Stimulated activated CD4-positive, alpha-beta T cell treated with anti-CD3 and anti-CD28 coated beads, Interleukin-12 subunit alpha, Interleukin-12 subunit beta, amount 100 ng/mL, for 4 hours (primary cell): ENCODE data around the gene C1orf105.

ENCODE experiments used
- DNase-seq: peaks from one replicate; pipeline ENCODE4 v3.0.0-alpha.2; 2020

Gene C1orf105

DNA sequence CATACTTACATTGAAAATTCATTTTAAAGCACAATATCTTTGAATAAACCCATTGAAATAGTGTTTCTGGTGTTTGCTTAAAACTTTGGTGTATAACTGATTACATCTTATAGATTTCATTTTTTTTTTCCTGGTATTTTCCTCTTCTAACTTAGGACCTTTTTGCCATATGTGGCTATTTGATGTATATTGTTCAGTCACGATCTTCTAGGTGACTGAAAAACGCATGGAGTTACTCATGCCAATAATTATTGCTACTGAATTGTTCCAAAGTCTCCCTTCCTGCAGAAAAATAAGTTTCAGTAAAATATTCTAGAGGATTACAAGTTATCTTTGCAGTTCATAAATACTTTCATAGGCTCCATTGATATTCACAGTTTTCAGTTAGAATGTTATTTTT is 22.9 kb upstream of the C1orf105 start:
- no peak for DNase-seq

DNA sequence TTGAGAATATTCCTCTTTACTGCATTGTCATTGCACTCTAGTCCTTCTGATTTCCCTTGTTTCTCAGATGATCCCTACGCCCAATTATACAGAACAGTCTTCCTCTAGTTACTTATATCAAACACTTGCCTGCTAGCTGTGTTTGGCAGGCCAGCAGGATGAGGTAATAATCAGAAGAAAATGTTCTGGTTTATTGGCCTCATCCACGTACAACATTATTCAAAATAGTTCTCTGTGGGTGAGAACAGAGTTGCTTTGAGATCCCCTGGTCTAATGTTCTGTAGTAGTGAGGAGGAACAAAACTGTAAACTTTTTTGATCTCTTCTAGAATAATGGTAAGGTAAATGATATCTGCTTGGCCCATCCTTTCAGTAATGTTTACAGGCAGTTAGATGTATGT is 22.3 kb upstream of the C1orf105 start:
- DNase-seq, result no peak

DNA sequence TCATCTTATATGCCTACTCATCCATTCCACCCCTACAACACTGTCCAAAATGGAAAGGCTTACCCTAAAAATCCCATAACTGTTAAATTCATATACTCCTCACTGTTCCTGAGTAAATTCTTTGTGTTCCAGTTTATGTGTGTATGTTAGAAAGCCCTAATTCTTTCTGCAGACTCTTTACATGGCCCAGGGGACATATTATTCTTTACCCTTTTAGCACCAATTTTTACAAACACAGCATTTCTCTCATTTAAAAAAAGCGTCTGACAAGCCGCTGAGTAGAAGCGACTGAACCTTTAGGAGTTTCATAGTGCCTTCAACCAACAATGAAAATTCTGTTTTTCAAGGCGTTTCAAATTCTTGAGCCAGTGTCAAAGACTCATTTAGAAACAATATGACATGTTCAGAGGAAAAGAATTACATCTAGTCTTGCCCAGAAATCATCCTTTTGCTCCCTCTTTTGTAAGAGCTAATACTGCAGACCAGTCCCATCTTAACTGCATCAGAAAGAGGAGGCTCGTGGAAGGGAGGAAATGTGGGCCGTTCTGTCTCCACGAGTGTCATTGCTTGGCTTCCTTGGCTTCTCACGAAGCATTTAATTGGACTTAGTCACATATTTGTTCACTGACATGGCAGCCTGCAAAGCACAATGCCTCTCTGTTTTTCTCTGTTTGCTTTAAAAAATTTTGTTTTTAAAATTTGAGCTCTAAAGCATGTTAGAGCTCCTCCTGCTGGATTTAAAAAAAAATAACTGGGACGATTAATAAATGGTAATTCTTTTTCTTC is 21.3 kb upstream of the C1orf105 start:
- no peak for DNase-seq

DNA sequence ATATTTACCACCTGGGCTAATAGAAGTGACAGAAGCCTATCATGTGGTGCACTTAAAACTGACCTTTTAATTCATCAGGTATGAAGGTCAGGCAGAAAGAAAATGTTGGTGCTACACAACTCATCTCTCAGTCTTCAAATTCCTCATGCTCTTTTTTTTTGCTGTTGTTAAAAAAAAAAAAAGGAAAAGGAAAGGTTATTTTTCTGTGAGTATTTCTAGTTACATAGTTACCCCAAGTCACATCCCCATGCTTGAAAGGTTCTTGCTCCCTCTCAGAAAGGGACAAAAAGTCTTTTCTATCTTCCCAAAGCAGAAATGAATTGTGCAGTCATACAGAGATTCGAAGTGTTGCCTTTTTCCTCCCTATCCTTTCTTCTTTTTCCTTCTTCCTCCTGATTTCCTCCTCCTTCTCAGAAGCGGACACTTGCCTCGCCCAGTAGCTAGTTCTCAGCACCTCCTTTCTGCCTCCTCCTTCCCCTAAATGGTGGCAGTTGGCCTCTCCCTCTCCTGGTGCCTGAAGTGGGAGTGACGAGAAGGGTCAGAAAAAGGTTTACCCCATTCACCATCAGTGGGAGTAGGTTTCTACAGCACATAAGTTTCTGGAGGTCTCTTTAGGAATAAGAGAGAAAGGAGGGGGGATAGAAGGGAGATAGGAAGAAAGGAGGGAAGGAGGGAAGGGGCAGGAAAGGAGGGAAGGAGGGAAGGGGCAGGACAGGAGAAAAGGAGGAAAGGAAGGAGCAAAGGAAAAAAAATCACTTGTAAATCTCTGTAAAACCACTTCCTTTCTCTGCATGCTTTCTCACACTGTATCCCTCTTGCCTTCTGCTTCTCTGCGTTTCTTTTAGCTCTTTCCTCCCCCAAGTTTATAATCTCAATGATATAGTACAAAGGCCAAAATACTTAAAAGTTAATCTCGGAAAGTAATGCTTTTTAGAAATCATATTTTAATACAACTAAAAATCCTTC is 20.4 kb upstream of the C1orf105 start:
- no peak for DNase-seq

DNA sequence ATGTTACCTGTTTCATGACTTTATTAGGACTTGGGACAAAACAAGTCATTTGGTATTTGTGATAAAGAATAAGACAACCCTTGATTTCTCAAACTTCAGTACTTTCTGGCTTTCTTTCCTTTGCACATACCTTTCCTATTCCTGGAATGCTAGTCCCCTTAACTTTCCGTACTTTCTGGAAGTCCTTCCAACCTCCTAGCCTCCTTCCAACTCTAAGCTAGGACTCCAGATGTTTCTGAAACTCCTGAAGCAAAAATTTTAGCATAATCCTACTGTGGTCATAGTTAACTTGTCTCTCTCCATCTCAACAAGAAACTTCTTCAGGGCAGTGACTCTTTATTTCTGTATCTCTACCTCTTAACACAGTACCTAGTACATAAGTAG is 19.8 kb upstream of the C1orf105 start:
- DNase-seq, result no peak

DNA sequence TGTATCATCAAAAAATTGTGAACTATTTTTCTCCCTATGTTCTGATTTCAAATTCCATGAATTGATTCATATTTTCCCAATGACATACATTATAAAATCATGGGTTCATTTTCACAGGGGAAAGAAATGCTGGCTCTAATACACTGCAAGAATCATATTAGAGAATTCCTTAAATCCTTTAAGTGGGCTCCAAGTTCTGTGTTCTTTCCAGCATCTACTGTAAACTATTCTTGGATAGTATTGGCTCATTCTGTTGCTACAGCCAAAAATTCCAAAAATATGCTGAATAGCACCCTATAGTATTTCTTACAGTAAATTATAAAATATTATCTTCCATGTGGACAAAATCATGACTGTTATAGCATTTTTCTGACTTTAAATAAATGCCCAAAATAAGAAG is 19.0 kb upstream of the C1orf105 start:
- DNase-seq, result no peak

DNA sequence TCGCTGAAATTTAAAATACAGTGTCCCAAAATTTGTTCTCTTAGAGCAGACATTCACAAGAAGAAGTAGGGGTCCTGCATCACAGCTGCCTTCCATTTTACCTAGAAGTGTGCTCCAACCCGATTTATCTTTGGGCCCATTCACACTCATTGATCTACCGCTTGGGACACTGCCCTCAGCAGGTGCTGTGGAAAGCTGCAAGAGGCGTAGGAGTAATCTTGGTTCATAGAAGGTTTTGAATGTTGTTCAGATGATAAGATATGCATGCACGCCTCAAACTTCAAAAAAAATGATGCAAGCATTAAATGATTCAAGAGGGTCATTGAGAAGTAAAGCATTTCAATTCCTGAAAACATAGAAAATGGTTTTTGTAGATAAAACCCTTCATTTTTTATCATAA is 18.6 kb upstream of the C1orf105 start:
- DNase-seq, result no peak

DNA sequence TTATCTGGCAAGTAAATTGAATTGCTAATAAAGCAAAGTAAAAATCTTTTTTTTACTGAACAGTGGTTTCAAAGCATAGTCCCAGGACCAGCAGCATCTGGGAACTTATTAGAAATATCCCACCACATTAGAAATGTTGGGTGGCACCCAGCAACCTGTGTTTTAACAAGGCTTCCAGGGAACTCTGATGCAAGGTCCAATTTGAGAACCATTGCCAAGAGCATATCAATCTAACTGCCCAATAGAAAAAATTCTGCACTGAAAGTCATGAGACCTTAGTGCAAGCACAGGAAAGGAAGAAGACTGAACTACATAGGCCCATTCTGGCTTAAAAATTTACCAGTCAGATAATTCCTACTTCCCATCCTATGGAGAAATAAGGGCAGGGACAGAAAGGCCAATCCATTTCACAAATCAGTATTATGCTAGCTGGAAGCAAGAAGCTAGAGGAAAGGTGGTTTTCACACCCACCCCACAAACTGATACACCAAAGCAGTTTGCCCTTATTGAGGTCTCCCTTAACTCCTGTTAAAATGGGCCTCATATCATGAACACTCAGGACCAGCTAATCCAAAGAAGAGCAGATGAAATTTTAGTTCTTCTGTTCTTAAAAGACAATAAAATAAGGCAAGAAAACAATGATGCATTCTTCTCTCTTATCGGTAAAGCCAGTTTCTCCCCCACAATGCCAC is 17.5 kb upstream of the C1orf105 start:
- no peak for DNase-seq

DNA sequence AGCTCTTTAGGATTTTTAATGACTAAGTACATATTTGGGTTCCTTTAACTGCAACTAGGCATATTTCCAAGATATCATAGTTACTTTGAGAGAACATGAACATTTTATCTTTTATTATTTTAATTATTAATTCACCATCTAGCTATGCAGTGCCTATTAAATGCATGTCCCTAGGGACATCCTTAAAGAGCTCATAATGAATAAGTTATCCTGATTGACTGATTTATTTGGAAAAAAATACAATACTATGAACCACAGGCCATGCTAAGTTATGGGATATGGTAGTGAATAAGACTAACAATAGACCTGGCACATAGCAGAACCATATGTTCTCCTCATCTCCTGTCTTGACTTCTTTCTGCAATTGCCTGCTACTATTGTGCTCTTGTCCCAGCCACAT is 16.4 kb upstream of the C1orf105 start:
- DNase-seq, result no peak

DNA sequence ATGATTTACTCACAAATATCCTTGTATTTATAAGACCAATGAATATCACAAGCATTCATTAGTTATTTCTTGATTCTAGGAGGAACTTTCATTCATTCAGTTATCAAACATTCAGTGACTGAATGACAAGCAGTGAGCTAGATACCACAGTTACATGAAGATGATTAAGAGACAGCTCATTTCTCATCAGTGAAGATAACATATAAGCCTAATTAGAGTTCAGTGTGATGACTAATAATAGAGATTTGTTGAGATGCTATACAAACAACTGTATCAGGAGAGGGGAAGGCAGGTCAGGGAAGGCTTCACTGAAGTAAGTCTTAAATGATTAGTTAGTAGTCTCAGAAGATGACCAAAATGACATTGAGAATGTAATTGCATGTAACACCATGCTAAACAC is 14.6 kb upstream of the C1orf105 start:
- no peak for DNase-seq

DNA sequence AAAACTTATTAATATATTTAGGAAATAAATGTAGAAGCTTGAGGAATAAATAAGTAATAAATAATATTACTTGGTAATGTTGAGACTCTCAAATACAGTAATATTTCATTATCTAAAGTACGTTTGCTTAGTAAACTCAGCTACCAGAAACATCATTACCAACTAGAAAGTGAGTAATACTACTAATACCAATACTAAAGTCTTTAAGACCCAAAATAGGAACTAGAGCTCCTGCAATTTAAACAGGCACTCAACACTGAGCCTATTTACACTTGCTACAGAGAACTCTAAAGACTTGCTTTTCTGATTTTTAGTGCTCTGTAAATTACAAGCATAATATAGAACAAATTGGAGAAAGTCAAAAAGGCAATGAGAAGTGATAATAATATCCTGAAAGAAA is 13.5 kb upstream of the C1orf105 start:
- no peak for DNase-seq

DNA sequence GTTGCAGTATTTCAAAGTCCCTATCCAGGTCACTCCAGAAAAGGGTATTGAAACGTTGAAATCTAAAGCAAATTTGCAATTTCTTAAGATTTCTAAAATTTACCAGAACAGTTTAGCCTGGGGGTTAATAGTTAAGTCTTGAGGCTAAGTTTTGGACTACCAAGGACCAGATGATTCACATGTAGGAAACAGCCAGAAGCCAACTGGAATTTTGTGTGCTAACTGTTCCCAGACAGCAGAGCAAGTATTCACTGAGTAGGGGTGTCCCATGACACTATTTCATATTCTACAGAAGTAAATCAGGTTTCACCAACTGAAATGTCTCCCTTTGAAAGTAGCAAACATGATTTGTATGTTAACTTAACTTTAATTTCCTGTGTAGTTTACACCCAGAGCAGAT is 11.5 kb upstream of the C1orf105 start:
- DNase-seq, result no peak

DNA sequence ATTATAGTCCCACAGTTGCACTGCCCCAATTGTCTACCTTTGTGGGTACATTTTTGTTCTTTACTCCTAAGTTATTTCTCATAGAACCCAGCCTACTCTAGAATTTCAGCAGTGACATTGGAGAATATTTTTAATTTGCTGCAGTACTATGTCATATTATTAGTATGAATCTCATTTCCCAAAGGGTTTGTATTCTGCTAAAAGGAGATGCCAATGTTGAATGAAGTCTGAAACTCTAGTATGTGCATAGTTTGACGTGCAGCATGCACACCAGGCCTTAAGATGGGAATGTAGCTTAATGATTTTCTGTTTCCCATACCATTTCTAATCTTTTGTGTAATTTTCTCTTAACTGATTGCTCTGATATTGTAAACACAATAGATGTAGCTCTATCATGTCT is 10.5 kb upstream of the C1orf105 start:
- no peak for DNase-seq

DNA sequence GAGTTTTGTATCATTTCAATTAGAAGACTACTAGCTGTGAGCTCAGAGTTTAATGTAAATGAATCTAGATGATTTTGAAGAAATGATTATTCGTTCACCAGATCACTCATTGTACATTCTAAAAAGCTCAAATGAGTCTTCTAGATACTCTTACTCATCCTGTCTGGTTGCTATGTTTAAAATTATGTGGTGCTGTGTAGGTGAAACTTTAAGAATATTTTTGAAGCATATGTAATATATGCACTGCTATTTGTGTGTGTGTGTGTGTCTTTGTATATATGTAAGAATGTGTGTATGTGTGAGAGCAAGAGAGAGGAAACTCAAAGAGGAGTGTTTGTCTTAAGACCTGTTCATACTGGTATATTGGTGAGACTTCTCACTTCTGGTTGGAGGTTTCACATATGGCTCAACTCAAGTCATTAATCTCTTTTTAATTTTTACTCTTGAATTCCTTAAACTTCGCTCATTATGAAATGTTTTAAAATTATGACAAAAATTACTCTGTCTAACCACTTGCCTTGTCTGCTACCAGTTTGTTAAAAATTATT is 8.6 kb upstream of the C1orf105 start:
- no peak for DNase-seq

DNA sequence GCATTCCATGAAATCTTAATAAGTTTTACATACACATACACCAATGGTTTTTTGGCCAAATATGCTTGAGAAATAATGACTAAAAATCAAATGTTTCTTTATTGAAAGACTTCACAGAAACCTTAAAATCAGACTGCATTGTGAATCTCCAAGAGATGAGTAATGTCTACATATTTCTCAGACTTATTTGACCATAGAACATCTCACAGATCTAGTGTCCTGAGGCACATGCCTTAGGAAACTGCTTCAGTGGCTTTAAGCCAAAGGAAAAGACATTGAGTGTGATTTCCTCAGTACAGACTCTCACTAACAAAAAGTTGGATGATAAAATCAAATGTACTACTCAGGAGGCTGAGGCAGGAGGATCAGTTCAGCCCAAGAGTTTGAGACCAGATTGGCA is 6.2 kb upstream of the C1orf105 start:
- DNase-seq, result no peak

DNA sequence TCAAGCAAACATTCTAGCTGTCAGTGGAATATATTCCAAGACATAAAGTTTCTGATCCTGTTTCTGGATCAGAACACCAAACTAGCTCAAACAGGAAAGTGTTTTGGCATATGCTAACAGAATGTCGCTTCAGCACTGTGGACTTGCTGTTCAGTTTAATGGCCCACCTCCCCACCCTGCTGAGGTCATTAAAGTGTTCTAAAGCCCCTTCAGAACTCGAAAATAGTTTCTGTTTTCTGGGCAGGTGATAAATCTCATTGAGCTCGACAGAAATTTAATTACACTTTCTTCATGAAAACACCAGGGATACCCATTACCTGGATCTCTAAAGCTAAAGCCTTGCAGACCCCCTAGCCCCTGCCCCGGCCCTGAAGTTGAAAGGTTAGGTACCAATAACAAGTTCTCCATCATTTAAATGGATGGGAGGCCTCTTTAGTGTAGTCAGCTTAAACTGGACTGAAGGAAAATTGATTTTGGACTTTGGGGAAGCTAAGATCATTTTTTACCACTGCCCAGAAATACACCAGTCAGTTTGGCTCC is 3.9 kb upstream of the C1orf105 start:
- no peak for DNase-seq

DNA sequence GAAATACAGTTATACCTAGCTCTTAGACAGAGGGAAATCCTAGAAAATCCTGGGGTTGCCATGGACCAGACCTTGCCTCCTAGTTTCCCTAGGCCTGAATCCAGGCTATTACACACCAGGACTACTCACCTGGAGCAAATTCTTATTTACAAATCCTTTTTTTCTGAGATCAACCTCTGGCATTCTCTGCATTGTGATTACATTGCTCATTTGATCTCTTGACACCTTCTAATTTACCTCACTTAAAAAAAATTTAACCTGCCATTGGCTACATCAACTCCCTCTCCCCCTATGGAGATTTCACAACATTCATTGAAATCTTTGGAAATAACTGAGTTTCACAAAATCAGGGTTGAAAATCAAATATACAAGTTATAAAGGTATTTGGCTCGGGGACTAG is 2.9 kb upstream of the C1orf105 start:
- DNase-seq, result no peak

DNA sequence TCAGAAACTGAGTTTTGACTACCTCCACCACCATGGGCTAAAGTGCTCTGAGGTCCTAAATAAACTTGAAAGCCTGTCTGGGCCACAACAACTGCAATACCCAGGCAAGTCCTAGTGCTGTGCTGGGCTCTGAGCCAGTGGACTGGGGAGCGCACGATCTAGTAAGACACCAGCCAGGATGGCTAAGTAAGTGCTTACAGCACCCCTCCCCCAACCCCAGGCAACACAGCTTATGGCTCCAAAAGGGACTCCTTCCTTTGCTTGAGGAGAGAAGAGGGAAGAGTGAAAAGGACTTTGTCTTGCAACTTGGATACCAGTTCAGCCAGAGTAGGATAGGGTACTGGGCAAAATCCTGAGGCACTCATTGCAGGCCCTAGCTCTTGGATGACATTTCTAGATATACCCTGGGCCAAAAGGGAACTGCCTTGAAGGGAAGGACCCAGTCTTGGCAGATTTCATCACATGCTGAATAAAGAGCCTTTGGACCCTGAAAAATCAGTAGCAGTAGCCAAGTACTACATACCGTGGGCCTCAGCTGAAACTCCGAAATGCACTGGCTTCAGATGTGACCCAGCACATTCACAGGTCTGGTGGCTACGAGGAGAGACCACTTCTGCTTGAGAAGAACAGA is 1.6 kb downstream of the C1orf105 start:
- no peak for DNase-seq

DNA sequence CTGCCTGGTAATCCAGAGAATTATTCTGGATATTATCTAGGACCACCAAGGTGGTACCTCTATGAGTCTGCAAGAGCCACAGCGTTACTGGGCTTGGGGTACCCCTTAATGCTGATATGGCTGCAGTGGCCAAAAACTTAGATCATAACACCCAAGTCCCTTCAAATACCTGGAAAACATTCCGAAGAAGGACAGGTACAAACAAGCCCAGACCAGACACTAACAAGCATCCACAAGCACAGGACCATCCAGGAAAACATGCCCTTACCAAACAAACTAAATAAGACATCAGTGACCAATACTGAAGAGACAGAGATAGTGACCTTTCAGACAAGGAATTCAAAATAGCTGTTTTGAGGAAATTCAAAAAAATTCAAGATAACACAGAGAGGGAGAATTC is 2.9 kb downstream of the C1orf105 start:
- DNase-seq, result no peak

DNA sequence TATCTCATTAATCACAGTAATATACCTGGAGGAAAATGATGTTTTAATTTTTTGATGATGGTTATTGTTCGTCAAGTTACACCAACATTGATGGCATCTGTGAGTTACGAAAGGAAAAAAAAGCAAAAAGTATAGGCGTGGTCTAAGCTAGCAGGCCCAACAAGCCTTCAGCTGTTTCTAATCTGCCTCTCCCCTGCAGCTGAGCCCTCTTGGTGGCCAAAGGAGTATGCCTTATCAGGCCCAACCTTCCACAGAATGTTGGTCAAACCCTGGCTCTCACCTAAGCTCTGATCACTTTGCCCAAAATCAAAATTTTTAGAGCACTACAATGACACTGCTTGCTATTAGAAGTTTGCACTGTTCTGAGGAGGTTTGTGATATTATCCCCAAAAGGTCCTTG is 4.9 kb downstream of the C1orf105 start:
- DNase-seq, result no peak

DNA sequence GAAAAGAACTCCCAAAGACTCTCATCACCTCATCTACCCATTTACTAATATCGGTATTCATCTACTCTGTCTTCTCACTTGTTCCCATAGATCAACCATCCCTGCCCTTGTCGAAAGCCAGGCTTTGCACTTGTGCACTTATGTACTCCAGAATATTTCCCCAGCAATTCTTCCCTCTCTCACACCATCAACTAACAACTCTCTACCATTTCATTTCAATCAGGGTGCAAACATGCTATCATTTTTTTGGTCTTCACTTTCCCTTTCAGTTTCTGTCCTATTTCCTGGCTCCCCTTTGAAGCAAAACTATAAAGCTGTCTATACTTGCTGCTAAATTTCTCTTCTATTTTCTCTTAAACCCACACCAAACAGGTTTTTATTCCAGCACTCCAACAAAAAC is 6.7 kb downstream of the C1orf105 start:
- DNase-seq, result no peak

DNA sequence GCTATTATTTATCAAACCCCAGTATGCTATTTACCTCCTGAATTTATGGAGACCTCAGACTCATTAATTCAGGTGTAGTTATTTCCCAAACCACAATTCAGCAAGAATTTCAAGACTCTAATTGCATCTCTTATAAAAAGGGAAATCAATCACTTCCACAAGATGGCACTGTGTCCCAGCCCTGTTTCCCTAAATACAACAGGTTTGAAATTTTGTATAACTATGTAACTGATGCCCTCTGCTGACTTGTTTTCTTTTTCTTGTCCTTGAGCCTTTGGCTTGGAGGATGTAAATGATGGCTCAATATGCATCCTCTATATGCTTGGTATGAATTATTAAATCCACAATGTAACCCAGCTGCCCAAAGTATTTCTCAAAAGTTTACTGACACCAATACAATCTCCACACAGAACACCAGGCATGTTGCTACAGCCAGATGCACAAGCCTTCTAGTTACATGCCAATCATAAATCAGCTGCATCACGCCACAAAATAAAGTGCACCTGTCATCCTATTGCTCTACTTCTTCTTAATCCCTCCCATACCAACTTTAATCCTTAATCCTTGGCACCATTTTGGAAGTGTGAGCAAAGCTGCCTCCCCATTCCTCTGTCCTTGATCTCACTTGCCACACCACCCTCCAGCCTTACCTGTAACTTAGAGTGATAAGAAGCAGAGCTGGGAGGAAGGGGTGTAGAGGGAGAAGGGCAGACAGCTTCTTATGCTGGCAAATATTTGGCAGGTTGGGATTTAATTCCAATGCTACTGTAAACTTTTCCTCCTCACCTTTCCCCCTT is 9.0 kb downstream of the C1orf105 start:
- no peak for DNase-seq
